T-helper 22 cell (primary cell): ENCODE measurements around the gene NDUFAF4.

ENCODE experiments used
- DNase-seq: peaks from one replicate; pipeline ENCODE4 v3.0.0-alpha.2; 2020; ENCODE audit warnings: low read depth

NDUFAF4 gene

DNA sequence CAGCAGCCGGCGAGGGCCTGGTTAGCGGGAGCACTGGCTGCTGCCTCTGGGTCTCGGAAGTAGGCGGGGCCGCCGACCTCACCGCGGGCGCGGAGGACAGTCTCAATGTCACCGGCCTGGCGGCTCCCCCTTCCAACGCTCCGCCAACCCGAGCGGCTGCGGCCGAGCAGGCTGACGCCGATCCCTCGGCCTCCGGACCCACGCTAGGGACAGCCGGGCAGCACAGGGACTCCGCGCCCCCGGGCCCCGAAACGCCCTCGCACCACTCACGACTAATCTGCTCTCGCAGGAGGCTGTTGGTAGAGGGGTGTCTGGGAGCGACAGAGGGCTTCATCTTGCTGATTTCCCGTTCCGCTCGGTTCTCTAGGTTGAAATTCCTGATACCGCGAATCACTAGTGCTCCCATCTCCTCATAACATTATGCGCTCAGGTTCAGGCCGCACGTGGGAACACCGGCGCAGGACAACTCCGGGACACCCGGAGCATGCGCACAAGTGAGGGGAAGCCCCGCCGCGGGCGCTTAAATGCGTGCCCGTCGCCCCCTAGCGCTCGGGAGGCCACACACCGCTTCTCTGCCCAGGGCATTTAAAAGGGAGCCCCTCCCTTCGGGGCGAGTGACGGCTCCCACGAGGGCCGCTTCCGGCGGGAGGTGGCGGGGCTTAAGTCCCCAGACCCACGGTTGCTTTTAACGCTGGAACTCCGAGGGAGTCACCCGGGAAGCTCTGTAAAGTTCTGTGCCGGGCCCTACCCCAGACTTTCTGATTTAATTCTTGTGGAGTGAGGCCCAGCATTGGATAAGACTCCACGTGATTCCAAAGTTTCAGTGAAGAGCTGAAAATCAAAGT, at the start of gene NDUFAF4:
Gene NDUFAF4, minus strand, starts transcription at position 496 of the 845 bp plus-strand sequence. Its CDS starts 90 bp downstream, at position 406.
- DNase-seq, result peak; percentile 92

DNA sequence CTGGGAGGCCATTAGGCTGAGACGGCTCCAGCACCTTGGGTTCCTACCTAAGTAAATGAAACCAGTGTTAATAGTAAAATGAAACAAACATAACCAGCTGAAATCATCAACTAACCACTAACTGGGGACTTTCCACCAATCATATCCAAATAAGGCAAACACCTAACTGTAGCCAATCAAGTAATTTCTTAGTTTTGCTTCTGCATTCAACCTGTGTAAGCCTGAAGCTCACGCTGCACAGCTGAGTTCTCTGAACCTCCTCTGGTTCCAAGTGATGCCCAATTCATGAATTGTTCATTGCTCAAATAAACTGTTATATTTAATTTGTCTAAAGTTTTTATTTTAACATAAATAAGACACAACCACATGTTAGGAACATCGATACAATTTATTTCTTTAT, 49.4 kb upstream of the NDUFAF4 start:
- no peak for DNase-seq

DNA sequence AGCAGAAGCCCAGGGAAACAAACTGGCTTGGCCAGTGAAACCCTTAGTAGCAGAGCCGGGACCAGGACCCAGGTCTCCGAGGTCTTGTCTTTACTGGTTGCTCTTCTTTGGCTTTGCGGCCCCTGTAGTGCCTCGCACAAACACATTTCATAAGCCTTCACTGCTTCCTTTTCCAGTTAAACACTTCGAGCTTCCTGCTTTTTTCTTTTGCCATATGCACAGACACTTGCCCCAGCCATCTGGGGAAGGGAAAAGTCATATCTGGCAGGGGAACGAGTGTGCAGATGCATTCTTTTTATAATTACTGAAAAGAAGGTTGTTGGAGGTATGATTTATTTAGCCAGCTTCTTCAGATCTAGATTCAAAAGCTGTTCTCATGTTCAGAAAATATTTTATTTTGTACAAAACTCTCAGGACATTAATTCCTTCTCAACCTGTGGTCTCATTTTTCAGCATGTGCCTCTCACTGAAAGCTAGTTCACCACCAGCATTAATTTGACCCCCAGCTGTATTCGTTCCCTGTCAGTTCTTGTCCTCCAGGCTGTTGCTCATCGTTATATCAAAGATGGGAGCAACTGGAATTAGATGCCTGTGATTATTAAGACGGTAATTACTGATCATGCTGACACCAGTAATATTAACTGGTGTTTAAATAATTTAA, 46.0 kb upstream of the NDUFAF4 start:
- no peak for DNase-seq

DNA sequence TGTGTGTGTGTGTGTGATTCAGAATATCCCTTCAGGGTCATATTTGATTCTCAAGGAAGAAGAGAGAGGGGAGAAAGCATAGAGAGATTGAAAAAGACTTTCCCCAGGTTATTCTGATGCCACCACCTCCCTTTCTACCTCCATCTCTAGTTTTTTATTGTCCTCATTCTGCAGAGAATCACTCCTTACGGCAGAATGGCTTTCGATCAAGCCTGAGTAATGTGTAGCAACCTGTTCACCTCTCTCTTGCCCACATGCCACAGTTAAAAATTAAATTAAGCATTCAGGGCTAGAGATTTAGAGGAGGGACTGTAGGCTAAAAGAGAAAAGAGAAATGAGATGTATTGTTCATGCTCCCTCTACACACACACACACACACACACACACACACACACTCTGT, 45.0 kb upstream of the NDUFAF4 start:
- no peak for DNase-seq

- no peak for DNase-seq
Observed at GRCh38 chr6:96940322-96940721, 42.6 kb upstream of the NDUFAF4 start.

DNA sequence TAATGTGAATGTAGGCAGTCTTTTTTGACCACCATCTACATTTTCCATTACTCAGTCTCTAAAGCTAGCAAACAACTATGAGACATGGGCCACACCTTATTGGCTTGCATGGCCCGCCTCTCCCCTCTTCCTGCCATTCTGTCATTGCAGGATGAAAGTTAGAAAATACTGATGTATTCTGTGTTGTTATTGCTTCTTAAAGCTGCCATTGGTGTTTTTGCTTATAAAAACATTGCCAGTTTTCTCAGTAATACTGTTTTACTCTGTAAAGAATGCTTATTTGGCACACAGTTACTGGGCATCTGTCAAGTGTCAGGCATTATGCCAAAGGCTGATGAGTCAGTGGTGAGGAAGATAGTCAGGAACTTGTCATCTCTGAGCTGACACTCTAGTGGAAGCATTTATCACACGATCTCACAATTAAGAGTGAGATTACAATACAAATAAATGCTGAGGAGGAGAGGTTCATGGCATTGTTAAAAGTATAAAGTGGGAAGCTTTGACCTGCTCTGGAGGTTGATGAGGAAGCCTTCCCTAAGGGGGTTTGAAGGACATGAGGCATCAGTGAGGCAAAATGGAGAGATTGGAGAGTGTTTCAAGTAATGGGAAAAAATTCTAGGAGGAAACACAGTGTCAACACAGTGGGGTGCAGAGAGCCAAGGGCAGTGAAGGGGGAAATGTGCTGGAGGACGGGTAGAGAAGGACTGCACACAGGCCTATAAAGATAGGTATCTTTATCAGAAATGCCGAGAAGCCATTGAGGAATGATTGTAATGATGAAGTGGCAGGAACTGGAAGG, 41.5 kb upstream of the NDUFAF4 start:
- no peak for DNase-seq

GRCh38 chr6:96934087-96934486, 36.4 kb upstream of the NDUFAF4 start:
- no peak for DNase-seq

GRCh38 chr6:96931198-96931597, 33.5 kb upstream of the NDUFAF4 start:
- DNase-seq, result no peak

- DNase-seq, result no peak
Observed at GRCh38 chr6:96929741-96930140, 32.0 kb upstream of the NDUFAF4 start.

GRCh38 chr6:96927660-96928059, 30.0 kb upstream of the NDUFAF4 start:
- no peak for DNase-seq

DNA sequence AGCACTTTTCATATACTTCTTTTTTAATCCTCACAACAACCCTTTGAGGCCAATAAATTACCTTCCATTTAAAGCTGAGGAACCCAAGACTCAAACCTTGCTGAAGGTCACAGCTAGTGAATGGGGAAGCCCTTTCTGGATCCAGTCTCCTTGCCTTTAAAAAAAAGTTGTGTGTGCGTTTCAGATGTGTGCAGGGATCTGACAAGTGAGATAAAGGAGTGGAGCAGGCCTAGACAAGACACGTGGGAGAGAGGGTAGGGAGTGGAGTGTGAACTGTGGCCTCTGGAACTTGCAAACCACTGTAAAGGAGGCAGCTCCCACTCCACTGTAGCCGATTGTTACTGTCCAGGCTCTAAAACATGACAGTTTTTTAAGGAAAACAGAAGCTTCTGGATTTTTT, 28.7 kb upstream of the NDUFAF4 start:
- DNase-seq, result no peak

DNA sequence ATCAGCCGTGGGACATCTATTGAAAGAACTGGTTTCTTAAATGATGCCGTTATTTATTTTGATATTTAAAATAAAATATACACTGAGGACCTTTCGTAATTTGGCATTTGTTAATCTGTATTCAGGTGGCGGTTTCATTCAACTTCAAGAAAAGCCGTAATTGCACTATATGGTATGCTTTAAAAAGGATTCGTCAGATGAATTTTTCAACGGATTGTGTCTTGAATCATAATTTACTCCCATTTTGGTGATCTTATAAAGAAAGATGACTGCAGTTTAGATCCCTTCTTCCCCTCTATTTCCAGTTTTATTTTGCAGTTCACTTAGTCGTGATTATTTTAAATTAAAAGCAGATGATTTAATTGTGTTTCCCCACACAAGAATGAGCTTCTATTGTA, 27.6 kb upstream of the NDUFAF4 start:
- DNase-seq, result no peak

- no peak for DNase-seq
Observed at GRCh38 chr6:96923871-96924493, 26.3 kb upstream of the NDUFAF4 start.

GRCh38 chr6:96923400-96923799, 25.7 kb upstream of the NDUFAF4 start:
- DNase-seq, result no peak

- no peak for DNase-seq
Observed at GRCh38 chr6:96917098-96917497, 19.4 kb upstream of the NDUFAF4 start.

- DNase-seq, result no peak
Observed at GRCh38 chr6:96913621-96914020, 15.9 kb upstream of the NDUFAF4 start.

DNA sequence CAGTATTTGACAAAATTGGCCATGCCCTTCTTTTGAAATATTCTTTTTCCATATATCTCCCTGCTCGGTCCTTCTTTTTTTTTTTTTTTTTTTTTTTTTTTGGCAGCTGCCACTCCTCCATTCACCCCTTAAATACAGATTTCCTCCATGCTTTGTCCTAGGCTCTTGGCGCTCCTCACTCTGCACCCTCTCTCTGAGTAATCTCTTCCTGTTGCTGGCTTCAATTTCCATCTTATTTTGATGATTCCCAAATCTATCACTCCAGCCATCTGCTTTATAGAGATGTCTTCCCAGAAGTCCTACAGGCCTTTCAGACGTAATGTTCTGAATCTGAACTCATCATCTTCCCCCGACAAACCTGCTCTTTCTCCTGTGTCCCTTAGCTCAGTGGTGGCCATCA, 14.1 kb upstream of the NDUFAF4 start:
- no peak for DNase-seq

DNA sequence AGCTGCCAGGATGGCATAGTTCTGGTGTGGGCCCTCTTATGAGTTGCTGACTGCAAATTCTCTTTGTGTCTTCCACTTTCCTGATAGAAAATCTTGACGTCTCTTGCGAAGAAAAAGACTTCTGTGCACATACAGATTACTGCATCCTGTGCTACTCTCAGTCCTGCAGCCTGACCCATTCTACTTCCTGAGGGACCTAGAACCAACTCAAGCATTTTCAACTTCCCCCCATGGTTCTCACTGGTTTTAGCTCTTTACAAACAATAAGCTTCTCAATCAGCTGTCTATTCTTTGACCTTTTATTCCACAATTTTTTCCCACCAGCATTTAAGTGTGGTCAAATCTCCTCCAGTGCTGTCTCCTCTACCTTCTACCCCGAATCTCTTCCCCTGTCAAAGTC, 13.5 kb upstream of the NDUFAF4 start:
- no peak for DNase-seq

DNA sequence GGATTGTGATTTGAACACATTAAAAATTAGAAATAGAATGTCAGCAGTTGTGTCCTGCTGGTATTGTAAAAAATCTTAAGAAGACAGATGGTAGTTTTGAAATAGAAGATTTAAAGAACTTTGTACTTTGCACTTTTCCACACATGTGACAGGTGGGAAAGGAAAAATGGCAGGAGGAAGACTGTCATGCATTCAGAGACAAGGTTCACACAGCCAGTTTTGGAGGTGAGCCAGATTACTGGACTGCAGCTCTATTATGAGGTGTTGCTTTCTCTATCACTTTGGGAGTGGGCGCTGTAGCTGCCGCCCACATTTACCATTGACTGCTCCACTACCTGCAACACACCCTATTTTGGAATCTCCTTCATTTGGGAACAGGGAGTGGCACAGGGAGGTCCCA, 12.1 kb upstream of the NDUFAF4 start:
- DNase-seq, result no peak

GRCh38 chr6:96907498-96907897, 9.8 kb upstream of the NDUFAF4 start:
- DNase-seq, result no peak

DNA sequence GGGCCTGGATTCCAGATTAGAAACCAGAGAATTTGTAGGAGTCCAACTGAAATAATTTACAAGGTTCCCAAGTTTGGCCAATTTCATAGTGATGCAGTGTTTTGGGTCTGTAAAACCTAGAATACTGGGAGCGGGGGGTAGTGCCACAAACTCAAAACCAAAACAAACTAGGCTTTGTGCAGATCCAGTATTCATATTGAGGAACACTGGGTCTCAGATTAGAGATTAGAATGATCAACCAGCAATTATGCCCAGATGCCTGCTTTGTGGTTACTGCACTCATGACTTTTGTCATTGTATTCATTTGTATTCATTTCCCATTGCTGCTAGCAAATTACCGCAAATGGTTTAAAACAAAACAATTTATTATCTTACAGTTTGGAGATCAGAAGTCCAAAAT, 3.2 kb upstream of the NDUFAF4 start:
- DNase-seq, result no peak

- no peak for DNase-seq
Observed at GRCh38 chr6:96899451-96899998, 1.8 kb upstream of the NDUFAF4 start.
